HEK293T (cell line): ENCODE measurements around the gene MCL1.

ENCODE experiments used
- CTCF ChIA-PET: fragments of 350-600 bp; formaldehyde crosslinking; extraction: SDS; loops from one replicate; lab custom pipeline; 2021; ENCODE audit warnings: antibody characterized with exemption, inconsistent platforms; lab: Yijun Ruan, JAX
- POLR2A ChIA-PET: fragments of 350-600 bp; formaldehyde crosslinking; extraction: SDS; loops from one replicate; lab custom pipeline; 2020; ENCODE audit warnings: antibody characterized with exemption, inconsistent platforms; lab: Yijun Ruan, JAX
- DNase-seq: peaks from one replicate; pipeline ENCODE4 v3.0.0; 2012; ENCODE audit warnings: mixed read lengths; ENCODE audit errors: extremely low spot score
- ARNT ChIP-seq: fragments of 450-650 bp; IDR thresholded peaks from 2 replicates; pipeline ENCODE4 v1.6.1; 2017; ENCODE audit warnings: mild to moderate bottlenecking
- BHLHE40 ChIP-seq: fragments of 450-650 bp; IDR thresholded peaks from 2 replicates; pipeline ENCODE4 v1.6.1; 2016; ENCODE audit warnings: mild to moderate bottlenecking, moderate library complexity, borderline replicate concordance
- CTBP1 ChIP-seq: fragments of 450-650 bp; IDR thresholded peaks from 2 replicates; pipeline ENCODE4 v1.6.1; 2016; ENCODE audit warnings: borderline replicate concordance
- ELF4 ChIP-seq: fragments of 450-650 bp; IDR thresholded peaks from 2 replicates; pipeline ENCODE4 v1.6.1; 2017; ENCODE audit warnings: antibody characterized with exemption
- FOXA1 ChIP-seq: fragments of 450-650 bp; IDR thresholded peaks from 2 replicates; pipeline ENCODE4 v1.6.1; 2016; ENCODE audit warnings: mild to moderate bottlenecking
- FOXK2 ChIP-seq: fragments of 450-650 bp; IDR thresholded peaks from 2 replicates; pipeline ENCODE4 v1.6.1; 2016; ENCODE audit warnings: mild to moderate bottlenecking
- FOXM1 ChIP-seq: fragments of 450-650 bp; IDR thresholded peaks from 2 replicates; pipeline ENCODE4 v1.6.1; 2017; ENCODE audit warnings: mild to moderate bottlenecking, borderline replicate concordance
- HDGF ChIP-seq: fragments of 450-650 bp; IDR thresholded peaks from 2 replicates; pipeline ENCODE4 v1.6.1; 2017; ENCODE audit warnings: antibody characterized with exemption, borderline replicate concordance
- L3MBTL2 ChIP-seq: fragments of 450-650 bp; conservative IDR thresholded peaks from 2 replicates; pipeline ENCODE4 v1.6.1; 2016; ENCODE audit warnings: mild to moderate bottlenecking
- LEF1 ChIP-seq: fragments of 450-650 bp; IDR thresholded peaks from 2 replicates; pipeline ENCODE4 v1.6.1; 2017; ENCODE audit warnings: mild to moderate bottlenecking, borderline replicate concordance
- NFRKB ChIP-seq: fragments of 450-650 bp; IDR thresholded peaks from 2 replicates; pipeline ENCODE4 v1.6.1; 2016; ENCODE audit warnings: mild to moderate bottlenecking, moderate library complexity
- SP1 ChIP-seq: fragments of 450-650 bp; IDR thresholded peaks from 2 replicates; pipeline ENCODE4 v1.6.1; 2017
- SUZ12 ChIP-seq: fragments of 450-650 bp; IDR thresholded peaks from 2 replicates; pipeline ENCODE4 v1.6.1; 2016; ENCODE audit warnings: mild to moderate bottlenecking
- TARDBP ChIP-seq: fragments of 450-650 bp; IDR thresholded peaks from 2 replicates; pipeline ENCODE4 v1.6.1; 2016
- ZNF384 ChIP-seq: fragments of 450-650 bp; IDR thresholded peaks from 2 replicates; pipeline ENCODE4 v1.6.1; 2016
- TF ChIP-seq, protein P1 (sequence below): fragments of 450-650 bp; IDR thresholded peaks from 2 replicates; pipeline ENCODE4 v1.6.1; 2016

The MCL1 gene

DNA sequence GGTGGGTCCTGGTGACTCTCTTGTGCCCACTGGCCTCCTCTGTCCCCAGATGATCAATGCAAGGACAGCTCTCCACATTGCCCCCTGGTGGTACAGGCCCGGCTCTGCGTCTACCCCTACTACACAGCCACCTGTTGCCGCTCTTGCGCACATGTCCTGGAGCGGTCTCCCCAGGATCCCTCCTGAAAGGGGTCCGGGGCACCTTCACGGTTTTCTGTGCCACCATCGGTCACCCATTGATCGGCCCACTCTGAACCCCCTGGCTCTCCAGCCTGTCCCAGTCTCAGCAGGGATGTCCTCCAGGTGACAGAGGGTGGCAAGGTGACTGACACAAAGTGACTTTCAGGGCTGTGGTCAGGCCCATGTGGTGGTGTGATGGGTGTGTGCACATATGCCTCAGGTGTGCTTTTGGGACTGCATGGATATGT, 19.4 kb downstream of the MCL1 start:
- POLR2A ChIA-PET = interaction anchor here (3.7 to 11.7 kb wide), 2 partner anchors 18 to 69 kb away, joined by 32 to 260 read pairs; partner anchors contain the start of genes ENSA and MCL1
- TF ChIP-seq SUZ12 = no peak
- TF ChIP-seq L3MBTL2 = no peak; the same call in 1 of the 2 replicates
- no peak for TF ChIP-seq ARNT
- no peak for TF ChIP-seq FOXA1
- peak; percentile 87 for DNase-seq
- CTCF ChIA-PET = interaction anchor here (0.6 to 4.0 kb wide), 25 partner anchors 8 to 445 kb away, joined by 3 to 19 read pairs (median 4); partner anchors contain the start of genes ADAMTSL4, ENSA and FALEC

DNA sequence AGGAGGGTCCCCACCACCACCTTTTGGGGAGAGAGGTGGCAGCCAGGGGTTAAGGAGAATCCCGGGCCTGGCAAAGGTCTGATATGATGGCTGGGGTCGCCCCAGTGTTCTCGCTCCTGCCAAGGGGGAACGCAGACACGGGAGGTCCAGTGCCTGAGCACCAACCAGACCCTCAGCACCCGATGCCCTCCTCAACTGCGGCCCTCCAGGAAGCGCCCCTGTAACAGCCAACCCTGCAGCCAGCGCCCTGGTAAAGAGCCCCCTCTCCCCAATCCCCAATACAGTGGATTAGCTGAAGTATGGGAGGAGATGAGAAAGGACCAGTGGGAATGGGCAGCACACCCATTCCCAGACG, 19.8 kb downstream of the MCL1 start:
- TF ChIP-seq FOXA1 = no peak
- TF ChIP-seq SP1 = no peak
- no peak for TF ChIP-seq CTBP1
- no peak for TF ChIP-seq NFRKB
- no peak for TF ChIP-seq LEF1
- TF ChIP-seq TARDBP = no peak
- TF ChIP-seq, protein P1, sequence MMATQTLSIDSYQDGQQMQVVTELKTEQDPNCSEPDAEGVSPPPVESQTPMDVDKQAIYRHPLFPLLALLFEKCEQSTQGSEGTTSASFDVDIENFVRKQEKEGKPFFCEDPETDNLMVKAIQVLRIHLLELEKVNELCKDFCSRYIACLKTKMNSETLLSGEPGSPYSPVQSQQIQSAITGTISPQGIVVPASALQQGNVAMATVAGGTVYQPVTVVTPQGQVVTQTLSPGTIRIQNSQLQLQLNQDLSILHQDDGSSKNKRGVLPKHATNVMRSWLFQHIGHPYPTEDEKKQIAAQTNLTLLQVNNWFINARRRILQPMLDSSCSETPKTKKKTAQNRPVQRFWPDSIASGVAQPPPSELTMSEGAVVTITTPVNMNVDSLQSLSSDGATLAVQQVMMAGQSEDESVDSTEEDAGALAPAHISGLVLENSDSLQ = no peak
- TF ChIP-seq ARNT = no peak
- no peak for TF ChIP-seq SUZ12
- no peak for TF ChIP-seq ELF4
- no peak for TF ChIP-seq ZNF384
- no peak for TF ChIP-seq BHLHE40
- TF ChIP-seq HDGF = no peak
- CTCF ChIA-PET = interaction anchor here (0.6 to 4.0 kb wide), 19 partner anchors 7 to 446 kb away, joined by 3 to 19 read pairs (median 4); partner anchors contain the start of genes ADAMTSL4, ENSA and FALEC
- POLR2A ChIA-PET = interaction anchor here (11.7 kb wide), 1 partner anchor 18 kb away, joined by 260 read pairs; the partner anchor contains the start of gene MCL1
- DNase-seq = no peak

DNA sequence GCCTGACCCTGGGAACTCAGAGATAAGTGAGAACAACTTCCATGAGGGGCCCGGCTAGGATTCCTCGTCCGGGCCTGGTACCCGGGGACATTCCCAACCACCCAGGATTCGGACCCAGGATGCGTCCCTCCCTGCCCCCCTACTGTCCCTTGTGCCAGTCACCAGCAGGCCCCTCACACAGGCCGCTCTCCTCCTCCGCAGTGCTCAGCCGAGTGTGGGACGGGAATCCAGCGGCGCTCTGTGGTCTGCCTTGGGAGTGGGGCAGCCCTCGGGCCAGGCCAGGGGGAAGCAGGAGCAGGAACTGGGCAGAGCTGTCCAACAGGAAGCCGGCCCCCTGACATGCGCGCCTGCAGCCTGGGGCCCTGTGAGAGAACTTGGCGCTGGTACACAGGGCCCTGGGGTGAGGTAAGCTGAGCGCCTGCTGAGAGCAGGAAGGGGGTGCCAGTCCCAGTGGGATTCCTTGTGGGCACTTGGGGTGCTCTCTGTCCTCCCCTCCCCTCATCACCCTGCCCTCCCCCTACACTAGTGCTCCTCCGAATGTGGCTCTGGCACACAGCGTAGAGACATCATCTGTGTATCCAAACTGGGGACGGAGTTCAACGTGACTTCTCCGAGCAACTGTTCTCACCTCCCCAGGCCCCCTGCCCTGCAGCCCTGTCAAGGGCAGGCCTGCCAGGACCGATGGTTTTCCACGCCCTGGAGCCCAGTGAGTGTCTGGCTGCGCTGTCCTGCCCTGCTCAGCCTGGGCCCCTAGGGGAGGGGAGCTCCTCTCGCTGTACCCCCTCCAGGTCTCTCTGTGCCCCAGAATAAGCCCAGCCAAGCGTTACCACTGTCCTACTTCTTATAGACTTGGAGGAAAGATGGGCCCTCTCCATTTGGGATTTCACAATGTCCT, 20.4 kb downstream of the MCL1 start:
- TF ChIP-seq BHLHE40 = no peak
- ChIA-PET CTCF (interaction anchor here (0.6 to 4.0 kb wide), 16 partner anchors 7 to 446 kb away, joined by 3 to 19 read pairs (median 4); partner anchors contain the start of genes ADAMTSL4, ENSA and FALEC), POLR2A (interaction anchor here (11.7 kb wide), 1 partner anchor 19 kb away, joined by 260 read pairs; the partner anchor contains the start of gene MCL1)
- no peak for DNase-seq

DNA sequence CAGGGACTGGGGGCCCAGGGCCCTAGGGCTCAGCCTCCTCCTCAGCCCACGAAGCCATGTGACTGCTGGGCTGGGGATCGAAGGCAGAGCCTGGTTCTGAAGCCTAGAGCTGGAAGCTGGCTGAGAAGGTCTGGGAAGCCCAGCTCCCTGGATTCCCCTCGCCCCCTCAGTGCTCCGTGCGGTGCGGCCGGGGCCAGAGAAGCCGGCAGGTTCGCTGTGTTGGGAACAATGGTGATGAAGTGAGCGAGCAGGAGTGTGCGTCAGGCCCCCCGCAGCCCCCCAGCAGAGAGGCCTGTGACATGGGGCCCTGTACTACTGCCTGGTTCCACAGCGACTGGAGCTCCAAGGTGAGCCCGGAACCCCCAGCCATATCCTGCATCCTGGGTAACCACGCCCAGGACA, 21.1 kb downstream of the MCL1 start:
- ChIA-PET CTCF (interaction anchor here (0.6 kb wide), 1 partner anchor 10 kb away, joined by 3 read pairs; no protein-coding TSS in a partner anchor), POLR2A (interaction anchor here (11.7 kb wide), 1 partner anchor 19 kb away, joined by 260 read pairs; the partner anchor contains the start of gene MCL1)
- TF ChIP-seq BHLHE40 (no peak), ELF4 (no peak), HDGF (no peak), FOXK2 (no peak), FOXM1 (no peak), CTBP1 (no peak), ZNF384 (no peak), SUZ12 (no peak), LEF1 (no peak), L3MBTL2 (no peak), TARDBP (no peak), ARNT (no peak), SP1 (no peak)
- TF ChIP-seq, protein P1 = no peak
- DNase-seq = no peak

DNA sequence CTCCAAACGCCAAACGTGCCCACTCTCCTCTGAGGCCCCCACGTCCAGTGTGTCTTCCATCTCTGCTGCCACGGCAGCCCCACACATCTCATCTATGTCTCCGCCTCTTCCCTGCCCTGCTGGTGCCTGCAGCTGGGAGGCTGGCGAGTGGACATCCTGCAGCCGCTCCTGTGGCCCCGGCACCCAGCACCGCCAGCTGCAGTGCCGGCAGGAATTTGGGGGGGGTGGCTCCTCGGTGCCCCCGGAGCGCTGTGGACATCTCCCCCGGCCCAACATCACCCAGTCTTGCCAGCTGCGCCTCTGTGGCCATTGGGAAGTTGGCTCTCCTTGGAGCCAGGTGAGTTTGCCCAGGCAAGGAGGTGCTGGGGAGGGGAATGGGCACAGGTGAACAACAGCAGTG, 21.6 kb downstream of the MCL1 start:
- DNase-seq = no peak
- TF ChIP-seq ELF4 (no peak), SP1 (no peak), BHLHE40 (no peak), FOXM1 (no peak), SUZ12 (no peak), FOXA1 (no peak), FOXK2 (no peak), CTBP1 (no peak), LEF1 (no peak), L3MBTL2 (no peak), HDGF (no peak), NFRKB (no peak), ZNF384 (no peak), ARNT (no peak), TARDBP (no peak)
- TF ChIP-seq, protein P1 = no peak
- CTCF ChIA-PET = no interaction called here
- POLR2A ChIA-PET = interaction anchor here (11.7 kb wide), 1 partner anchor 20 kb away, joined by 260 read pairs; the partner anchor contains the start of gene MCL1
